ES-I3 (cell line): ENCODE results near the gene MFSD12.

Experiments used
- H3K36me3 ChIP-seq: 2 replicates; pipeline ENCODE4 v1.6.1; 2013; ENCODE audit warnings: mild to moderate bottlenecking, low read length, control low read depth, moderate library complexity; ENCODE audit not compliant: insufficient read depth
- H3K4me1 ChIP-seq: 2 replicates; pipeline ENCODE4 v1.6.1; 2013; ENCODE audit warnings: mild to moderate bottlenecking, control low read depth, low read length; ENCODE audit not compliant: insufficient read depth
- H3K9ac ChIP-seq: 2 replicates; pipeline ENCODE4 v1.6.1; 2013; ENCODE audit warnings: low read depth, mild to moderate bottlenecking, low read length, moderate library complexity
- H3K9me3 ChIP-seq: 2 replicates; pipeline ENCODE4 v1.6.1; 2013; ENCODE audit warnings: mild to moderate bottlenecking, low read length, moderate library complexity; ENCODE audit not compliant: control insufficient read depth, insufficient read depth

The MFSD12 gene

DNA sequence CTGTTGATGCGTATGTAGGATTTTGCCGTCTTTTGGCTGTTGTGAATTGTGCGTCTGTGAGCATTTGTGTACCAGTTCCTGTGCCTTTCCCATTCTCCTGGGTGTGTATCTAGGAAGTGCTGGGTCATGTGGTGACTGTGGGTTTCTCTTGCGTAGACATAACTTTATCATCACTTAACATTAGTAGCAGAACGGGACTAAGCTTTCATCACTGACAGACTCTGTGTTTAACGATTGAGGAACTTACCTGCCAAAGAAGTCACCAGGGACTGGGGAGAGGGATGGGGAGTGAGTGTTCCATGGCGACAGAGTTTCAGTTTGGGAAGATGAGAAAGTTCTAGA is 36.3 kb downstream of the MFSD12 start:
- H3K9me3 ChIP-seq, result no peaks in the 10 kb centered on the region
- H3K36me3 ChIP-seq, result no peaks in the 10 kb centered on the region
- no peak overlapping the region for H3K9ac ChIP-seq
- H3K4me1 ChIP-seq, result peaks cover 21% of the 10 kb centered on the region

DNA sequence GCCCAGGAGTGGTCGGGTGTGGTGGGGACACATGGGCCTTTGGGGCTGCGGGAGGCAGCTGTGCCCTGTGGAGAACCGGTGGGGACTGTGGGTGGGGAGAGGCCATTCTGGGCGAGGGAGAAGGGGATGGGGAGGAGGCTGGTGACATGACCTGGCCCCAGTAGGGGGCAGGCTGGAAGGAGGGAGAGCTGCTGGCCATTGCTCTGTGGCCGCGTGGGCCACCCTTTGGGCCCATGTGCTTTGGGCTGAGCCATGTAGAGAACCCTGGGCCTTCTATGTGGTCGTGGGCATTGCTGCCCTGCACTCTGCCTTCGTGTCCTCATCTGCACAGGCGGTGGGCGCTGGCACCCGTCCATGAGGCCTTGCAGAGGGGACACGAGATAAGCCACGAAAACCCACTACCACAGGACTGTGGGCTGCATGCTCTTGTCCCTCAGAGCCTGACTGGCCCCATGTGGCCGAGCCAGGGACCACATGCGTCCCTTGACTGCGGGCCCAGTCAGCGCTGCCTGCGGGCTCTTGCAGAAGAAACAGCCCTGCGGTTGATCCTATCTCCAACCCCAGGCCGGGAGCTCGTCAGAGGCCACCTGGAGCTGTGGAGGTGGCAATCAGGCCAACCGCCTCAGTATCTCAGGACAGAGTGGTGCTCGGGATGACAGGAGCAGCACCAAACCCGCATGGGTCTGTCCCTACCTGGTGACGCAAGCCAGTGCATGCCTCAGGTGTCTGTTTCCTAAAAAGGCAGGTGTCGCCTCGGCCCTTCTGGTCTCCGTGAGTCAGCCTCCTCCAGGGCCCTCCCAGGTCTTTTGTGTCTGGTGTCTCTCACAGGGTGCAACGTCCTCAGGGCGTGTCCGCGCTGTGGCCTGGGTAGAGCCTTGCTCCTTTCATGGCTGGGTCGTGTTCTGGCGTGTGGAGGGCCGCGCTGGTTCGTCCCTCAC is 37.0 kb downstream of the MFSD12 start:
- Histone ChIP-seq H3K9ac (no peak overlapping the region), H3K36me3 (no peaks in the 10 kb centered on the region), H3K4me1 (peaks cover 21% of the 10 kb centered on the region), H3K9me3 (no peaks in the 10 kb centered on the region)

DNA sequence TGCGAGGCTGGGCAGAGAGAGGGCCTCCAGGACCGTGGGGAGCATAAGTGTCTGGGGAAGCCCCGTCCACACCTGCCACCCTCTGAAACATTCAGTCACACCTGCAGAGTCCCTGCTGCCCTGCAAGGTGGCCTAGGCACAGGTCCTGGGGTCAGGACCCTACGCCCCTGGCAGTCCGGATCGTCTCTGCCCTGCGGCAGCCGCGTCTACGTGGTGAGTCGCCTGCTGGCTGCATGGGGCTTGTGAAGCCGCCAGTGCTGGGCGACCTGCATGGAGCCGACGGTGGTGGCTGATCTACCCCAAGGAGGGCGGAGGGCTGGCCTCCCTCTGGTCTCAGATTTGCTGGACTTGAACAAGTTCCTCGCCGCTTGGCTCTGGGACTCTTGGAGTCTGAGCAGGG is 38.3 kb downstream of the MFSD12 start:
- no peaks in the 10 kb centered on the region for H3K36me3 ChIP-seq
- no peaks in the 10 kb centered on the region for H3K9me3 ChIP-seq
- H3K9ac ChIP-seq, result no peak overlapping the region
- H3K4me1 ChIP-seq, result peaks cover 28% of the 10 kb centered on the region

DNA sequence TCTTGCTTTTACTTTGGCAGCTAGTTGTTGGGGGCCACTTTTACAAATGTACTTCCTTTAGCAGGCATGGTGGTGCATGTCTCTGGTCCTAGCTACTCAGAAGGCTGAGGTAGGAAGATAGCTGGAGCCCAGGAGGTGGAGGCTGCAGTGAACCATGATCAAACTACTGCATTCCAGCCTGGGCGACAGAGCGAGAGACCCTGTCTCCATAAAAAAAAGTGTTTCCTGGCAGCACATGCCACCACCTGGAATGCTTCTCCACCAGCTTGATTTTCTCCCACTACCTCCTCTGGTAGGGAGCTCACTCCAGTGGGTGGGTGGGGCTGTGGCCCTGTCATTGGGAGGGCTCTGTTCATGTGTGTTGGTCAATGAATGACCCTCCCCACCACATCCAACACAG is 38.7 kb downstream of the MFSD12 start:
- Histone ChIP-seq H3K9me3 (no peaks in the 10 kb centered on the region), H3K4me1 (peaks cover 28% of the 10 kb centered on the region), H3K36me3 (no peaks in the 10 kb centered on the region), H3K9ac (no peak overlapping the region)

DNA sequence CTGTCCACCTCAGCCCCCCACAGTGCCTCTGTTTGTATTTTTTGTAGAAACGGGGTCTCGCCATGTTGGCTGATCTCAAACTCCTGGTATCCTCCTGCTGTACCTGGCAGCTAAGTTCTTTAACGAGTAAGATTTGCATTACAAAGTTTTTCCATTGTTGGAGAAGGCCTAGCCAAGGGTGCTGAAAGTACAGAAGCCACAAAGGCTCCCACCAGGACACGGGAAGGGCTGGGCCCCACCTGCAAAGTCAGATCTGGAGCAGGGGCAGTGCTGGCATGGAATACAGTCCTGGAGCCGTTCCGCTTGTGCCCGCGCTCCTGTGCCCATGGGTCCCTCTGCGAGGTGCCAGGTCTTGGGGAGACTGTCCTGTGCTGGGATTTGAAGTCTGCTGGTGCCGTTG is 39.1 kb downstream of the MFSD12 start:
- H3K36me3 ChIP-seq, result no peaks in the 10 kb centered on the region
- H3K9me3 ChIP-seq, result no peaks in the 10 kb centered on the region
- no peak overlapping the region for H3K9ac ChIP-seq
- peaks cover 28% of the 10 kb centered on the region for H3K4me1 ChIP-seq

DNA sequence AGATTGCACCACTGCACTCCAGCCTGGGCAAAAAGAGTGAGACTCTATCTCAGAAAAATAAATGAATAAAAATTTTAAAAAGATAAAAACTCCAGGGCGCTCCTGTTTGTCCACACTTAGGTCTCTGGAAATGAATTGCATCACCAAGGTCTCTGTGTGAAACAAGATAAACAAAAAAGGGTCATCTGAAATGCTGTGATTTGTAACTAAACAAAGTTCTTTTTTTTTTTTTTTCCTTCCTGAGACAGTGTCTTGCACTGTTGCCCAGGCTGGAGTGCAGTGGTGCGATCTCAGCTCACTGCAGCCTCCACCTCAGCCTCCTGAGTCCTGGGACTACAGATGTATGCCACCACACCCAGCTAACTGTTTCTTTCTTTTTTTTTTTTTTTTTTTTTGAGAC is 39.7 kb downstream of the MFSD12 start:
- no peak overlapping the region for H3K9ac ChIP-seq

DNA sequence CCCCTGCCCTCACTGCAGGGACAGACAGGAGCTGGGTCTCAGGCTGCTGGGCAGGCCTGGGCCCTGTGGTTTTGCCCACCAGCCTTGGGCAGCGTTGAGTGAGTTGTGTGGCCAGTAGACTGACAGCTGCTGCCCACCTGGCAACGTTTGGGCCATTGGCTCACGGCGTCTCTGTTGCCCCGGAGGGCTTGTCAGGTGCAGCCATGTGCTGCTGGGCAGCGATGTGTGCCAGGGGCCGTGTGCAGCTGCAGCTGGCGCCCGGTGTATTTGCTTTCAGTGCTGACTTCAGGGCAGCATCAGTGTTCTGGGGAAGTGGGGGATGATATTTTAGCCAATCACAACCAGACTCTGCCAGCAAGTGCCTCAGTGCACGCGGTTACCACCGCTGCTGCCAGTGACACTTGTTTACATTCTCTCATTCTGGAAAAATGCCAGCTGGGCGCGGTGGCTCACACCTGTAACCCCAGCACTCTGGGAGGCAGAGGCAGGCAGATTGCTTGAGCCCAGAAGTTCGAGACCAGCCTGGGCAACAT is 40.6 kb downstream of the MFSD12 start:
- Histone ChIP-seq H3K9ac (no peak overlapping the region), H3K9me3 (no peaks in the 10 kb centered on the region), H3K36me3 (no peaks in the 10 kb centered on the region), H3K4me1 (peaks cover 28% of the 10 kb centered on the region)

More for the DNA sequence above, 39.7 kb downstream of the MFSD12 start:
- peaks cover 28% of the 10 kb centered on the region for H3K4me1 ChIP-seq
- H3K36me3 ChIP-seq, result no peaks in the 10 kb centered on the region
- no peaks in the 10 kb centered on the region for H3K9me3 ChIP-seq

DNA sequence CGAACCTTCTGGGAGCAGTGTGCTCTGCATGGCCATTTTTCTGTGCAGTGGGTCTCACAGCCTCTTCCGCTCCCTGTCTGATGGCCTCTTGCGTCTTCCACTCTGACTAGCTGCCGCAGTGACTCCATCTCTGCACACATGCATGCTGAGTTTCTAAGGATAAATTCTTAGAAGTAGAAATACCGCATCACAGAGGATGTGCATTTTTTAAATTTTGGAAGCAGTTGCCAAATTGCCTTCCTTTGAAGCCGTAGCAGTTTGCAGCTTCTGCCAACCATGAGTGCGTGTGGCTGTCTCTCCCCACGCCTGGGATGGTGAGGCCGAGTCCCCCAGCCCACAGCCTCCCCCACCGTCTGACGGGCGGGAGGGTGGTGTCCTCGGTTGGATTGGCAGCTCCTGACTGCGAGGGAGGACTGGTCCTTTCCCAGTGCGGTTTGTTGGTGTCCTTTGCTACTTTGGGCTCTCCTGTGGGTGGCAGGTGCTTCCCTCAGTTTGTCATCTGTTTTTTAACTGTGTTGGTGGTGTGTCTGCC is 41.4 kb downstream of the MFSD12 start:
- no peaks in the 10 kb centered on the region for H3K36me3 ChIP-seq
- no peak overlapping the region for H3K9ac ChIP-seq
- no peaks in the 10 kb centered on the region for H3K9me3 ChIP-seq
- peaks cover 27% of the 10 kb centered on the region for H3K4me1 ChIP-seq

DNA sequence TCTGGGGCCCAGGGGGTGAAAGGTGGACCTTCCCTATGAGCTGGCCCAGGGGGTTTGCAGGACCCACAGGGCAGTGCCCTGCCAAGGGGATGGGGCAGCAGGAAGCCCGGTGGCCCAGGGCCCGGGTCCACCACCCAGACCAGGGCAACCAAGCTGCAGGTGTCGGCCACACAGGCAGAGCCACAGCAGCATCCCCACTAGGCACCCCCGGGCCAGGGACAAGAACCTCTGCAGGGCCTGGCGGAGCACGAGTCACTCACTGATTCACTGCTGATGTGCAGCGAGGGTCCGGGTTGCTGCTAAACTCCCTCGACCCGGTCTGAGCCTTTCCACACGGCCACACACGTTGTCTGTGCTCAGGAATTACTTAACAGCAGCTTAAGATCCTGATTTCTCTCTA is 42.5 kb downstream of the MFSD12 start:
- H3K9me3 ChIP-seq, result no peaks in the 10 kb centered on the region
- no peak overlapping the region for H3K9ac ChIP-seq
- peaks cover 22% of the 10 kb centered on the region for H3K4me1 ChIP-seq
- H3K36me3 ChIP-seq, result no peaks in the 10 kb centered on the region

DNA sequence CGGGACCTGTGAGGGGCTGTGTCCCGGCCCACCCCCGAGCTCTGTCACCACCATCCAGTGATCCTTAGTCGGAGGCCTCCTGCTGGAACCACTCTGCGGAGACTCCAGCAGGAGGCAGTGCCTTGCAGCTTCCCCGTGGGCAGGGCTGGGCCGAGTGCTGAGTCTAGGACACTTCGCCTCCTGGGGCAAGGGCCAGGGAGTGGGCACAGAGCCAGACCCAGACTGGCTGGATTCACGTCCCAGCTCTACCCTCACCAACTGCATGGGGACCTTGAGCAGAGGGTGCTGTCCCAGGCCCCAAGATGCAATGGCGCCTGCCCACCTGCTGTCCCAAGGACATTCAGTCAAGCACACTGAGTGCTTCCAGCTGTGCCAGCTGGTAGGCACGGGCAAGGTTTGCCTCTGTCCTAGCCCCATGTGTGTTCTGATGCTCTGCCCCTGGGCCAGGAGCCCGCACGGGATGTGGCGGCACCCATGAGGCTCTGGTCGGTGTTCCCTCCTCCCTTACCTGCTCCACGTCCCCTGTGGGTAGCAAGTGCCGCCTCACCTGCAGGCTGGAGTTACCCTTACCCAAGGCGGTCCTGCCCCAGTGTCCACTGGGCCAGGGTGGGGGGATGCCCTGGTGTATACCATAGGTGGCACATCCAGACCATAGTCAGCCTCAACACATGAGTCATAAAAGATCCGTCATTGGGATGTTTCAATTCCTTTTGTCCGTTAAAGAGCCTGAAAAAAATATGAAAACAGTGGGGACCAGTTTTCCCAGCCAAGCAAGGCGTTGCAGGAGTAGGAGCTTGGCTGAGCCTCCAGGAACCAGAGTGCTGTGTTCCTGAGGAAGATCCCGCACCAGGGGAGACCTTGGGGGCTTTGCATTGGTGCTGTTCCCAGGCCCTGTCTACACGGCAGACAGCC is 43.9 kb downstream of the MFSD12 start:
- Histone ChIP-seq H3K36me3 (no peaks in the 10 kb centered on the region), H3K4me1 (peaks cover 12% of the 10 kb centered on the region), H3K9me3 (no peaks in the 10 kb centered on the region), H3K9ac (no peak overlapping the region)

DNA sequence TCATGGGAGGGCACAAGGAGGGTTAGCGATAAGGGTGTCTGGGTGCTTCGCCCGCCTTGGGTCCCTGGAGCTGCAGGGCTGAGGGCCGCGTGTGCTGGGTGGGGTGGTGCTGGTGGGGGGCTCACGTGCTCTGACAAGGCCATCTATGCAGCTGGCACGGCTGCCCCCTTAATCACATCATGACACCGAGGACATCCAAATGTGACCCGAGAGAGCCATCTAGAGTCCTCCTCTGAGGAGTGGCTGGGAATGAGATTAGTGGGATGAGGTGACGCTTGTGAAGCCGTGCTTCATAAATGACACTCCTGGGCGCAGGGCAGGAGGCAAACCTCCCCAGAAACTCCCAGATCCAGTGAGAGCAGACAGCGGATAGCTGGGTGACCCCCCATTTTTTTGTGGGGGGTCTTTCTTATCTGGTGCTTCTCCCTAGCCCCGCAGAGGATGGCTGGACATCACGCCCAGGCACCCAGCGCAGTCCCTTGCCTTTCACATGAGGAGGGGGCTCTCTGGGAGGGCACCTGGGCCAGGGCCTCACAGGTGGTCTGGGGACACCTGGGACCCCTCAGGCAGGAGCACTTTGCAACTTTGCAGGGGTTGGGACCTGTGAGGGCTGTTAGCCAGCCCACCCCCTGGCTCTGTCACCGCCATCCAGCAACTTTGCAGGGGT is 44.7 kb downstream of the MFSD12 start:
- Histone ChIP-seq H3K9me3 (no peaks in the 10 kb centered on the region), H3K9ac (no peak overlapping the region), H3K36me3 (no peaks in the 10 kb centered on the region), H3K4me1 (peaks cover 9% of the 10 kb centered on the region; the same call in 1 of the 2 replicates)

DNA sequence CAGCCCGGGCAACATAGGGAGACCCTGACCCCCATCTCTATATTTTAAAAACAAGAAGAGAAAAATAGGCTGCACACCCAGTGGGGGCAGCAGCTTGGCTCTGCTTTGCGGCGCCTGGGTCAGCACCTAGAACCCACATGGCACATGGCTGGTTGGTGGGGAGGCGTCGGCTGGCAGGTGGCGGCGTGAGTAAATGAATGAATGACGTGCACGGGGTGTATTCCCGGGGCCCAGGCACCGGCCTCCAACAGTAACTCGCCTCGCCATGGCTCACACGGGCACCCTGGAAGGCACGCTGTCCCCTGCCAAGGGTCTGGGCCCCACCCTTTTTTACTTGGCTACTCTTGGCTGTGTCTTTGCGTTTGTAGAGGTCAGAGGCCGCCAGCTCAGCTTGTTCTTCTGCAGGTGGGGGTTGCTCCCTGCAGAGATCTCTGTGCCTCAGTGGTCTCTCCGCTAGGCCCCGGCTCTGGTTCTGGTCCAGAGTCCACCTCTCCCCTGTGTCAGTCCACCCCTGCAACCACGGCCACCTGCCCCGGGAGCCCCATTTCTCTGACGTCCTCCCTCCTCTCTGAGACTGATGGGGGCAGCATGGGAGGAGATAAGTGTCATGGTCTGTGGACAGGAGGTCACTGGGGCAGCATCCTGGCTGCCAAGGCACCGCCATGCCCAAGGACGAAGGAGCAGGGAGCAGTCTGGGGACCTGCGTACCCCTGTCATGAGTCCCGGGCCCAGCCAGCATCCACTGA is 45.7 kb downstream of the MFSD12 start:
- Histone ChIP-seq H3K9me3 (no peaks in the 10 kb centered on the region), H3K4me1 (peaks cover 7% of the 10 kb centered on the region; the same call in 1 of the 2 replicates), H3K36me3 (no peaks in the 10 kb centered on the region), H3K9ac (no peak overlapping the region)

DNA sequence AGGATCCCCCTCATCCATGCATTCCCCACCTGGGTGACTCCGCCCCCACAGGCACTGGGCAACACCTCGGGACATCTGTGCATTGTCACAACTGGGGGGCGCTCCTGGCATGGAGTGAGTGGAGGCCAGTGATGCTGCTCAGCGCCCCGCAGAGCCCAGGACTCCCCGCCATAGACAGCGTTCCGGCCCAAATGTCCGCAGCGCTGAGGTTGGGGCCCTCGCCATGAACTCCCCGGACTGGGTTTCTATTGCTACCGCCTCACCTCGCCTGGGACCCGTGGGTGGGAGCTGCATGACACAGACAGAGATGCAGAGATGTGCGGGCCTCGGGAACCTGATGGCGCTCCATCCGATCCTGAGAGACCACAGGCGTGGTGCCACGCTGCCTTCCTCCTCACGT is 46.7 kb downstream of the MFSD12 start:
- peaks cover 7% of the 10 kb centered on the region; the same call in 1 of the 2 replicates for H3K4me1 ChIP-seq
- H3K9ac ChIP-seq, result no peak overlapping the region
- no peaks in the 10 kb centered on the region for H3K36me3 ChIP-seq
- no peaks in the 10 kb centered on the region for H3K9me3 ChIP-seq
